K562 (cell line): Measurements from ENCODE around the gene PALLD.

ENCODE experiments used
- FOXK2 ChIP-seq, 2 experiments: fragments of 450-650 bp; IDR thresholded peaks in 1 of 2; conservative IDR thresholded peaks in 1 of 2; 2 replicates each; pipeline ENCODE4 v1.6.1; 2016; ENCODE audit warnings: low read depth in 2 of 2, mild to moderate bottlenecking in 1 of 2
- NUFIP1 ChIP-seq: fragments of 450-650 bp; IDR thresholded peaks from 2 replicates; pipeline ENCODE4 v1.6.1; 2018; ENCODE audit not compliant: partially characterized antibody
- POLR2A ChIP-seq: fragments of 450-650 bp; conservative IDR thresholded peaks from 2 replicates; pipeline ENCODE4 v1.6.1; 2016
- RBBP5 ChIP-seq: fragments of 200-600 bp; sonication (generic); IDR thresholded peaks from 2 replicates; pipeline ENCODE4 v1.6.1; 2012; ENCODE audit warnings: borderline replicate concordance, mild to moderate bottlenecking, low read length, control low read depth, inconsistent platforms; ENCODE audit not compliant: insufficient read depth, poor library complexity, severe bottlenecking
- SMARCA5 ChIP-seq: fragments of 450-650 bp; IDR thresholded peaks from 2 replicates; pipeline ENCODE4 v1.6.1; 2016
- SPI1 ChIP-seq: IDR thresholded peaks from 2 replicates; pipeline ENCODE4 v1.6.1; 2011; ENCODE audit warnings: low read depth, low read length, control low read depth, borderline replicate concordance
- SRSF9 ChIP-seq: fragments of 200-400 bp; formaldehyde crosslinking; IDR thresholded peaks from 2 replicates; pipeline ENCODE4 v1.6.1; 2017; ENCODE audit warnings: low read depth, low read length, borderline replicate concordance
- ZFX ChIP-seq: sonication (generic); formaldehyde crosslinking; IDR thresholded peaks from 2 replicates; pipeline ENCODE4 v1.8.0; 2022; ENCODE audit warnings: mild to moderate bottlenecking, missing genetic modification reagents, moderate library complexity
- ZNF274 ChIP-seq: IDR thresholded peaks from 2 replicates; pipeline ENCODE4 v1.6.1; 2011; ENCODE audit warnings: low read depth, mild to moderate bottlenecking, low read length, moderate library complexity, borderline replicate concordance
- ZNF696 ChIP-seq: fragments of 250-450 bp; sonication (Bioruptor Pico); conservative IDR thresholded peaks from 2 replicates; pipeline ENCODE4 v1.4.0; 2020; ENCODE audit warnings: mild to moderate bottlenecking, moderate library complexity
- ZNF717 ChIP-seq: fragments of 250-450 bp; sonication (Bioruptor Pico); IDR thresholded peaks from 2 replicates; pipeline ENCODE4 v1.5.0; 2021
- TF ChIP-seq, protein P1 (sequence below), 3 experiments: IDR thresholded peaks in 2 of 3; conservative IDR thresholded peaks in 1 of 3; 2 replicates each; pipeline ENCODE4 v1.5.1; 2011 to 2012; ENCODE audit warnings: low read length in 3 of 3, mild to moderate bottlenecking in 3 of 3, control low read depth in 2 of 3, improper control_type of control experiment in 1 of 3, inconsistent platforms in 1 of 3, low read depth in 1 of 3, mixed read lengths in 1 of 3, moderate library complexity in 1 of 3; ENCODE audit not compliant: insufficient read depth in 2 of 3
- TF ChIP-seq, protein P2 (sequence below): sonication (generic); formaldehyde crosslinking; IDR thresholded peaks from 2 replicates; pipeline ENCODE4 v1.8.0; 2022; ENCODE audit warnings: mild to moderate bottlenecking, low read depth, missing genetic modification reagents

DNA sequence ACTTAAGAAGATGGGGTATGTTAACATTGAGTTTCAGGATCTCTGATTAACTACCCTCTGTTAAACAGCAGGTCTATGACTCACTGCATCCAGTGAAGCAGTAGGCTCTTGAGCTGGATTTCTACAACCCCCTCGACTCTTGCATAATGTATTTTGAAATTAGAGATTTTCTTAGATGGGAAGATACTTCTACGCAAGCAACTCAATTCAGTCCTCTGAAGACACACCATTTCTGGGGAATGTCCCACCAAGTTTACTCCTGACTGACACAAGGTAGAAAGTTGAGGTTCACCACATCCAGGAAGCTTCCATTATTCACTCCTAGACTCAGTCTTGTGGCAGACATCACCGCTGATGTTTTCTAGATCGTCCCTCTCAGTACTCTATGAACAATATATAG lies 12.9 kb downstream of the PALLD start:
- TF ChIP-seq, protein P1, sequence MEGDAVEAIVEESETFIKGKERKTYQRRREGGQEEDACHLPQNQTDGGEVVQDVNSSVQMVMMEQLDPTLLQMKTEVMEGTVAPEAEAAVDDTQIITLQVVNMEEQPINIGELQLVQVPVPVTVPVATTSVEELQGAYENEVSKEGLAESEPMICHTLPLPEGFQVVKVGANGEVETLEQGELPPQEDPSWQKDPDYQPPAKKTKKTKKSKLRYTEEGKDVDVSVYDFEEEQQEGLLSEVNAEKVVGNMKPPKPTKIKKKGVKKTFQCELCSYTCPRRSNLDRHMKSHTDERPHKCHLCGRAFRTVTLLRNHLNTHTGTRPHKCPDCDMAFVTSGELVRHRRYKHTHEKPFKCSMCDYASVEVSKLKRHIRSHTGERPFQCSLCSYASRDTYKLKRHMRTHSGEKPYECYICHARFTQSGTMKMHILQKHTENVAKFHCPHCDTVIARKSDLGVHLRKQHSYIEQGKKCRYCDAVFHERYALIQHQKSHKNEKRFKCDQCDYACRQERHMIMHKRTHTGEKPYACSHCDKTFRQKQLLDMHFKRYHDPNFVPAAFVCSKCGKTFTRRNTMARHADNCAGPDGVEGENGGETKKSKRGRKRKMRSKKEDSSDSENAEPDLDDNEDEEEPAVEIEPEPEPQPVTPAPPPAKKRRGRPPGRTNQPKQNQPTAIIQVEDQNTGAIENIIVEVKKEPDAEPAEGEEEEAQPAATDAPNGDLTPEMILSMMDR (IDR thresholded peaks at IDR 0.05 in 2 of 3, conservative IDR thresholded peaks at IDR 0.05 in 1 of 3; ENCODE audit: insufficient read depth in 2 of 3, low read depth in 1 of 3, low read length in 3 of 3), result no peak
- TF ChIP-seq FOXK2 (conservative IDR thresholded peaks at IDR 0.05 in 1 of 2, IDR thresholded peaks at IDR 0.05 in 1 of 2; ENCODE audit: low read depth in 2 of 2), result no peak
- TF ChIP-seq SRSF9, result no peak
- no peak for TF ChIP-seq ZFX
- no peak for TF ChIP-seq RBBP5
- TF ChIP-seq SMARCA5, result no peak
- TF ChIP-seq NUFIP1, result no peak
- TF ChIP-seq ZNF717 (CRISPR knock-in tag), result no peak
- TF ChIP-seq SPI1, result no peak
- TF ChIP-seq ZNF696 (CRISPR knock-in tag), result no peak
- no peak for TF ChIP-seq POLR2A
- no peak for TF ChIP-seq ZNF274
- TF ChIP-seq, protein P2, sequence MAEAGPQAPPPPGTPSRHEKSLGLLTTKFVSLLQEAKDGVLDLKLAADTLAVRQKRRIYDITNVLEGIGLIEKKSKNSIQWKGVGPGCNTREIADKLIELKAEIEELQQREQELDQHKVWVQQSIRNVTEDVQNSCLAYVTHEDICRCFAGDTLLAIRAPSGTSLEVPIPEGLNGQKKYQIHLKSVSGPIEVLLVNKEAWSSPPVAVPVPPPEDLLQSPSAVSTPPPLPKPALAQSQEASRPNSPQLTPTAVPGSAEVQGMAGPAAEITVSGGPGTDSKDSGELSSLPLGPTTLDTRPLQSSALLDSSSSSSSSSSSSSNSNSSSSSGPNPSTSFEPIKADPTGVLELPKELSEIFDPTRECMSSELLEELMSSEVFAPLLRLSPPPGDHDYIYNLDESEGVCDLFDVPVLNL (CRISPR knock-in tag), result no peak
